GM18858 (cell line): Measurements from ENCODE around the gene B4GALT4.
"Not testable (repeated sequence)": the region's sequence is repeated elsewhere in the genome, so short reads cannot be mapped to it uniquely, and the experiment has no call there.

Experiments
- ATAC-seq: cut with Tn5 transposase; IDR thresholded peaks from one replicate; pipeline ENCODE4 v1.9.1; 2021; ENCODE audit not compliant: unreplicated experiment

B4GALT4 gene, protein sequence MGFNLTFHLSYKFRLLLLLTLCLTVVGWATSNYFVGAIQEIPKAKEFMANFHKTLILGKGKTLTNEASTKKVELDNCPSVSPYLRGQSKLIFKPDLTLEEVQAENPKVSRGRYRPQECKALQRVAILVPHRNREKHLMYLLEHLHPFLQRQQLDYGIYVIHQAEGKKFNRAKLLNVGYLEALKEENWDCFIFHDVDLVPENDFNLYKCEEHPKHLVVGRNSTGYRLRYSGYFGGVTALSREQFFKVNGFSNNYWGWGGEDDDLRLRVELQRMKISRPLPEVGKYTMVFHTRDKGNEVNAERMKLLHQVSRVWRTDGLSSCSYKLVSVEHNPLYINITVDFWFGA

DNA sequence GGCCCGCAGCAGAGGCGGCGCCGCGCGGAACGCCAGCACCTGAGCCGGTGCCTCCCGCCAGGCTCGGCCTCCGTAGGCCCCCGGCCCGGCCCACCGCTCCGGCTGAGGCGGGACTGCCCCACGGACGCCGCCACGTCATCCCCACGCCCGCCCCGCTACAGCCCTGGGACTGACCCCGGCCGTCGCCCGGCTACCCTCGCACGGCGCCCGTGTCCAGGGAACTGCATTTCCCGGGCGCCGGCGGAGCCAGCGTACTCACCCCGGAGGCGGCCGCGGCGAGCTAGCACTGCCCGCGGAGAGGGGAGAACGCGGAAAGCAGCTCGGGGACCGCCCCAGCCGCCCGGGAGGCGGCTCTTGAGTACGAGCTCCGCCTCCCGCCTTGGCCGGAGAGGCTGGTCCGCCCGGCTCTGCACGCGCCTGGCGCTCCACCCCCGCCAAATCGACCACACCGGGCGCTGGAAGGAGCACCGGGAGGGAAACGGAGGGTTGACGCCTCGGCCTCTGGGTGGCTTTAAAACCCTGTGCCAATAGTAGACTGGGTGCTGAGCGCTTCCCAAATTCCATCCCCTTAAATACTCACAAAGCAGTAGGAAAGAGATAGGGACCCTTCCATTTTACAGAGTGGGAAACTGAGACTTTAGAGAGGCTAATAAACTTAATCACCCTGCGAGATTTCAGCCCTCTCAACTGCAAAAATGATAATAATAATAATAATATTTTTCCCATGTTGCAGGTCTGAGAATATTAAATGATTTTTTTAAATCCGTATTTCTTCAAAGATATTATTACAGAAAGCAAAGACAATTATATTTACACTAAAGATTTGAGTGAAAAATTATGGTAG is at the start of gene B4GALT4:
TSS of gene B4GALT4 (minus strand) at position 288 of the 844 bp plus-strand sequence. CDS start 10,779 bp downstream, outside the sequence.
- ATAC-seq, result peak; percentile 79

DNA sequence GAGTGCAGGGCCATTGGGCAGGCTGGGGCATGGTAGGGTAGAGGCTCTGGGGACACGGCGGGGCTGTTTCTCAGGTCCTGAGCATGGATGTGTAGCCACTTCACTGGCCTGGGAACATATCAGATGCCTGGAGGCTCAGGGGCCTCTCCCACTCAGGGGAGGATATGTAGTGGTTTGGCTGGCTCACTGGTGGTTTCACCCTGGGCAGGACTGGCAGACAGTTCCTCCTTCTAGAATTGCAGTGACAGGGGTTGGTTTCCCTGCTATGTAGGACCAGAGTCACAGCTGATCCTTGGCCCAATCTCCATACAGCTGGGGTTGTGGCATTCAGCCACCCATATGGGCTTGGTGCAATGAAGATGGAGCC is 48.7 kb upstream of the B4GALT4 start:
- no peak for ATAC-seq

DNA sequence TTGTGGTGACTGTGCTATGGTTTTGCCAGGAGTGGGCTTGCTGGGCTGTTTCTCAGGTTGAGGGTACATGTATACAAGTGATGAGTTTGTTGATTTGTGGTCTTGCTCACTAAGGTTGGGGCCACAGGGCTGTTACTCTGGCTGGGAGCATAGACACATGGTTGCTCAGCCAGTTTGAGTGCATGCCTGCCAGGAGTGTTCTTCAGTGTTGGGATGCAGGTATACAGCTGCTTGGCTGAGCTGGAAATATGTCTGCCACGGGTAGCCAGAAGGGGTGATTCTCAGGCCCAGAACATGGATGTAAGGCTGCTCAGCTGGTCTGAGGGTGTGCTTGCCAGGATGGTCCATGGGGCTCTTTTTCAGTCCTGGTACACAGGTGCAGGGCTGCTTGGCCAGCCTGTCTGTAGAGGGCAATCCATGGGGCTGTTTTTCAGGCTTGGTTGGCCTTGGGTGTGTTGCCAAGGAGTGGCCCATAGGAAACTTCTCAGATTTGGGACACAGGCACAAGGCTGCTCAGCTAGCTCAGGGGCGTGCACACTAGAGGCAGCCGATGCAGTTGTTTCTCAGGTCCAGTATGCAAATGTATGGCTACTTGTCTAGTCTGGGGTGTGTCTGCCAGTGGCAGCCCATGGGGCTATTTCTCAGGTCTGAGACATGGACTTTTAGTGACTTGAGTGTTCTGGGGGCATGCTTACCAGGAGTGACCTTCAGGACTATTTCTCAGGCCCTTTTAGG is 48.2 kb upstream of the B4GALT4 start:
- ATAC-seq, result no peak

DNA sequence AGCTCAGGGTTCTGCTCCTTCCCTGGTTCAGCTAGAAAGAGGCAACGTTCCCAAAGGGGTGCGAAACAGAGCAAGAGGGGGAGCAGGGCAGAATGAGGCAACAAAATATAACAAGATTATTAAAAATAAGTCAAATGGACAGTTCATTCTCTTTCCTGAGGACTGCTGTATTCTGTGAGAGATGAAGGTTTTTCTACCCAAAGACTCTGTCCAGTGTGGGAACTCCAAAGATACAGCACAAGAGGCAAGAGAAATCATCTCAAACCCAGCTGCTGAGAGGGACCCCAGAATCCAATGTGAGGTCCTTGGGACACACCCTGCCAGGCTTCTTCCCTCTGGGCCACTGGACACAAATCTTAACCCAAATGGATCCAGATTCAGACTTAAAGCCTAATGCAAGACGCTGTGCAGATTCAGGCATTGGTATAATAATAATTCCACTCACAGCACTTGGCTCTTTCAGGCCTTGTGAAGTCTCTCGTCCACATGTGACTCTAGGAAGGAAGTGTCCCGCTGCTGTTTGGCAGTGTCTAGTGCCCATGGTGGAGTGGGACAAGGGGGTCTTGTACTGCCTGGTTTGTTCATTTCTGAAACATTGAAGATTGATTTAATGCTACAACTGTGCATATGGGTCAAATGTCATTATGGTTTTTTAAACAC is 39.0 kb upstream of the B4GALT4 start:
- ATAC-seq, result no peak

DNA sequence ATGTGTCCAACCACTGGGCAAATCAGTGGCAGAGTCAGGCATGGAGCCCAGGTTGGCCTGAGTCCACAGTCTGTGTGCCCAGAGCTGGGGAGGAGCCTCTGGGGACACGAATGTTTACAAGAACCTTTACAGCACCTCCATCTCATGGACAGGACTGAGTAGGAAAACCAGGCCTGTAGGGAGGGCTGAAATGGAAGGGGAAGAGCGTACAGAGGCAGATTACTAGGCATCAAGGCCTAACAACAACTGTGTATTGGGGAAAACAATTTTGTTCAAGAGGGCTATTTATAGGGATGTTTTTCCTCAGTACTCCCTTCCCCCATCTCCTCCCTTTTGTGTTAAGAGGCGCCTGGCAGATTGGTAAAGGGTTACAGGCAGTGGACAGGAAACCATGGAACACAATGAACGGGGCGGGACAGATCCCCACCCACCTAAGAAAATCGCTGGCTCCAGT is 38.5 kb upstream of the B4GALT4 start:
- no peak for ATAC-seq

DNA sequence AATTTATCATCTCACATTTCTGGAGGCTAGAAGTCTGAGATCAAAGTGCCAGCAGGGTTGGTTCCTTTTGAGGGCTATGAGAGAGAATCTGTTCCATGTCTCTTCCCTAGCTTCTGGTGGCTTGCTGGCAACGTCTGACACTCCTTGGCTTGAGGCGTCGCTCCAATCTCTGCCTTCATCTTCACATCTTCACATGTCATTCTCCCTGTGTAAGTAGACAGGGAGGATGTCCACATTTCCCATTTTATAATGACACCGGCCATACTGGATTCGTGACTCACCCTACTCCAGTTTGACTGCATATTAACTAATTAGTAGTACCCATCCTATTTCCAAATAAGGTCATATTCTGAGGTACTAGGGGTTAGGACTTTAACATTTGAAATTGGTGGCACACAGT is 36.0 kb upstream of the B4GALT4 start:
- ATAC-seq, result no peak

DNA sequence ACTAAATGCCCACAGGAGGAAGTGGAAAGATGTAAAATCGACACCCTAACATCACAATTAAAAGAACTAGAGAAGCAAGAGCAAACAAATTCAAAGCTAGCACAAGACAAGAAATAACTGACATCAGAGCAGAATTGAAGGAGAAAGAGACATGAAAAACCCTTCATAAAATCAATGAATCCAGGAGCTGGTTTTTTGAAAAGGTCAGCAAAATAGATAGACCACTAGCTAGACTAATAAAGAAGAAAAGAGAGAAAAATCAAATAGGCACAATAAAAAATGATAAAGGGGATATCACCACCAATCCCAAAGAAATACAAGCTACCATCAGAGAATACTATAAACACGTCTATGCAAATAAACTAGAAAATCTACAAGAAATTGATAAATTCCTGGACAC is 29.5 kb upstream of the B4GALT4 start:
- not testable (repeated sequence) for ATAC-seq

DNA sequence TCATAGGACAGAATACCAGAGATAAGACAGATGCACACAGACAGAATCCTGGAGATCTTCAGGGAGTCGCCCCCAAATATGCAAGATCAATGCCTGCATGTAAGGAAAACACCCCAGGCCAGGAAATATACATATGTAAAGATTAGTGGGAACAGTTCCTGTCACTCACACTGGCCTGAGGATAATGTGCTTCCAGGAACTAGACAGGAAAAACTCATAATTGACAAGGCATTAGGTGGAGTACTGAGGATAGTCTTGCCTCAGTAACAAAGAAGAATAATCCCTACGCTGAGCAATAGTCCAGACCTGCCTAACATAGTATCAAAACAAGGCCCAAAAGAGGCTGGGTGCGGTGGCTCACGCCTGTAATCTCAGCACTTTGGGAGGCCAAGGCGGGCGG is 20.4 kb upstream of the B4GALT4 start:
- ATAC-seq, result no peak

DNA sequence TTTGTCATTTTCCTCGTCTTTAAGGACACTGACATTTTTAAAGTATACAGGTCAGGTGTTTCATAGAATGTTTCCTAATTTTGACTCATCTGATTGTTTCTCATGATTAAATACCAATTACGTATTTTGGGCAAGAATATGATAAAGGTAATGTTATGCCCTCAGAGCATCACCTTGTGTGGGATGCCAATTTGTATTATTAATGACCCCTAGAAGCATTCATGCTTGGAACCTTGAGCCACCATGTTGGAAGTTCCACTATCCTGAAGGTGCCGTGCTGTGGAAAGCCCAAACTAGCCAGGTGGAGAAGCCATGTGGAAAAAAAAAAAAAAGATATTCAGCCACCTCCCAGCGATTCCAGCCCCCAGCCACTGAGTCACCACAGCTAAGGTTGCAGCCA is 19.1 kb upstream of the B4GALT4 start:
- ATAC-seq, result no peak

DNA sequence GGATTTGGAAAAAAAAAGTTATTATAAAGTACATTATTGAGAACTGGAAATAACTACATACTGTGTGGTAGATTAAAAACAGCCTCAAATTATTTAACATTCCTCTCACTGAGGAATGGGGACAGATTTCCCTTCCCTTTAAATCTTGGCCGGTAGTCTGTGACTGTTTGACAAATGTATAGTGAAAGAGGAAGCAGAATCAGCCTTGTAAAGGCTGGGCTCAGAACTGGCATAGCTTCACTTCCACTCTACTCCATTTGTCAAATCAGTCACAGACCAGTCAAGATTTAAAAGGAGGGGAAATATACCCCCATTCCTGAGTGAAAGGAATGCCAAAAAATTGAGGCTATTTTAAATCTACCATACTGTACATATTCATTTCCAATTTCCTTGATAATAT is 18.2 kb upstream of the B4GALT4 start:
- ATAC-seq, result peak; percentile 93

DNA sequence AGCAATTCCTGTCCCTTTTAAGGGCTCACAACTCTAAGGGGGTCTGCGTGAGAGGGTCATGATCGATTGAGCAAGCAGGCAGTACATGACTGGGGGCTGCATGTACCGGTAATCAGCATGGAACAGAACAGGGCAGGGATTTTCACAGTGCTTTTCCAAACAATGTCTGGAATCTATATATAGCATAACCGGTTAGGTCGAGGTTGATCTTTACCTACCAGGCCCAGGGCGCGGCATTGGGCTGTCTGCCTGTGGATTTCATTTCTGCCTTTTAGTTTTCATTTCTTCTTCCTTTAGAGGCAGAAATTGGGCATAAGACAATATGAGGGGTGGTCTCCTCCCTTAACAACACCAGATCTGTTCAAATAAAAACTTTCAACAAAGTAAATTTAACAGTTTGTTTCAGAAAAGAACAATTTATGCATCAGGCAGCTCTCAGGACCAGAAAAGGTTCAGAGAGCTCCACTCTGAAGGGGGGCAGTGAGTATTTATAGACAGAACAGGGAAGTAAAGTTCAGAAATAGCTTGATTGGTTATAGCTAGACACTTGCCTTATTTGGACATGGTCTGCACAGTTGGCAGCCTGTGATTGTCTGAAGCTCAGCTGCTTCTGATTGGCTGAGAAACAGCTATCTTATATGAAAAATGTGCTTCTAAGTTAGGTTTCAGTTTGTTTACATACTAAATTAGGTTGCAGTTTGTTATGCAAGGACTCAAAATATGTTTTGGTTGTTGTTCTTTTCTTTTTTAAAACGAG is 17.2 kb upstream of the B4GALT4 start:
- ATAC-seq, result peak; percentile 52

DNA sequence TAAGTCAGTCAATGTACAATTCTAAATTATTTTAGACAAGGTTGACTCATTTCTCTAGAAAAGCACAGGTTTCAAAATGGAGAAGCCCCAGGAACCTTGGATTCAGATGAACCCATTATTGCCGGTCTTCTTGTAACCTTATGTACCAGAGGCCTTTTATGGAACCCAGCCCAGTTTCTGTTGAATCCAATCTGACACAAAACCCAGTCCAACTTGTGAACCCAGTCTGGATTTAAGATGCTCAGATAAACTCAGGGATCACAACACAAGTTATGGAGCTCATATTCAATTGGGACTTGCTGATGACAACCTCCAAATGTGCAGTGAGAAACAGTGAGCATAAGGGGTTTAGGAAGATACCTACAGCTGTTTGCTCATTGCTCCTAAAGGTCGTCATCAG is 16.4 kb upstream of the B4GALT4 start:
- no peak for ATAC-seq

DNA sequence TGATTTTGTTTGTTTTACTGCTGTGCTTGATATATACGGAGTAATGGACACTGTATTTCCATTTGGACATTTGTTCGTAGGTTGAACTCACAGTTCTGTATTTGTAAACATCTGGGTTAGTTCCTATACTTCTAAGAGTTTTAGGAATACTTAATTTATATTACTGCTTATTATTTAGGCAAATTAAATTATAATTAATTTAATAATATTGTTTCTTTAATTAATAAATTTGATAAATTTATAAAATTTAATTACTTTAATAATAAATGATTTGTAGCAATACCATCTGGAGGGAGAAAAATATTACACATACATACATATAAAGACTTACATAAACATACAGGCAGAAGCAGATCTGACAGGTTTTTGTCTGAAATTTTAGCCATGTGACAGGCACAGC is 14.5 kb upstream of the B4GALT4 start:
- ATAC-seq, result no peak

DNA sequence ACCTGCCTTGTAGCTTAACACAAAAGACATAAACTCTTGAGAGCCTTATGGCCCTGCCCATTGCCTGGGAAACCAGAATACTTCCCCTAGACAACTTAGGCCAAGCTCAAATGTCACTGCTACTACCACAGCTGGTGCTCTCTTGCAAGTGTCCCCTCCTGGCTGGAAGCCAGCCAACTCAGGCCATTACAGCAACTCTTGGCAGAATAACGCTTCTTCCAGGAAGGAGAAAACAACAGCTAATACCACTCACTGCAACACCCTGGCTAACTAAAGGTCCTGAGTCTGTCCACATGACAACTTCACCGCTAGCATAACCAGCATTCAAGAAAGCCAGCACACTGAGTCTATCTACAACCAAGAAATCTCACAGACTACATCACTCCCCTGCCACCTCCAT is 5.1 kb upstream of the B4GALT4 start:
- no peak for ATAC-seq

DNA sequence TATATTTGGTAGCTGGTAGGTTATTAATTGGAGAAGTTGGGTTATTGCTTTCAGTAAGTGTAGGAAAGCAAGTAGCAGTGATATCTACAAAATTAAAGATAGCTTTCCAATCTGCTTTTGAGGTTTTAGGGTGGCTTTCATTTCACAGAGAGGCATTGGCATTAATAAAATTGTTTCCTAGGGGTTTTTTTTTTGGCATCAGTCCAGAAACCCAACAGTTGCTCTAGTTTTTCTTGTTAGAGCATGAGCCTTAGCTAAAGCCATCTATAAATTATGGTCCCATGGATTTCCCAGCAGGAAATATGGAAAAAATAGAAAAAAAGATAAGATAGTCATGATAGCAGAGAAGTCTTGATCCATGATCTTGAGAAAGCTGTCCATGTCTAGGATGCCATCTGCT is 3.0 kb upstream of the B4GALT4 start:
- no peak for ATAC-seq

DNA sequence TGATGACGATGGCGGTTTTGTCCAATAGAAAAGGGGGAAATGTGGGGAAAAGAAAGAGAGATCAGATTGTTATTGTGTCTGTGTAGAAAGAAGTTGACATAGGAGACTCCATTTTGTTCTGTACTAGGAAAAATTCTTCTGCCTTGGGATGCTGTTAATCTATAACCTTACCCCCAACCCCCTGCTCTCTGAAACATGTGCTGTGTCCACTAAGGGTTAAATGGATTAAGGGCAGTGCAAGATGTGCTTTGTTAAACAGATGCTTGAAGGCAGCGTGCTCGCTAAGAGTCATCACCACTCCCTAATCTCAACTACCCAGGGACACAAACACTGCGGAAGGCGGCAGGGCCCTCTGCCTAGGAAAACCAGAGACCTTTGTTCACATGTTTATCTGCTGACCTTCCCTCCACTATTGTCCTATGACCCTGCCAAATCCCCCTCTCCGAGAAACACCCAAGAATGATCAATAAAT is 2.4 kb upstream of the B4GALT4 start:
- ATAC-seq, result not testable (repeated sequence)

DNA sequence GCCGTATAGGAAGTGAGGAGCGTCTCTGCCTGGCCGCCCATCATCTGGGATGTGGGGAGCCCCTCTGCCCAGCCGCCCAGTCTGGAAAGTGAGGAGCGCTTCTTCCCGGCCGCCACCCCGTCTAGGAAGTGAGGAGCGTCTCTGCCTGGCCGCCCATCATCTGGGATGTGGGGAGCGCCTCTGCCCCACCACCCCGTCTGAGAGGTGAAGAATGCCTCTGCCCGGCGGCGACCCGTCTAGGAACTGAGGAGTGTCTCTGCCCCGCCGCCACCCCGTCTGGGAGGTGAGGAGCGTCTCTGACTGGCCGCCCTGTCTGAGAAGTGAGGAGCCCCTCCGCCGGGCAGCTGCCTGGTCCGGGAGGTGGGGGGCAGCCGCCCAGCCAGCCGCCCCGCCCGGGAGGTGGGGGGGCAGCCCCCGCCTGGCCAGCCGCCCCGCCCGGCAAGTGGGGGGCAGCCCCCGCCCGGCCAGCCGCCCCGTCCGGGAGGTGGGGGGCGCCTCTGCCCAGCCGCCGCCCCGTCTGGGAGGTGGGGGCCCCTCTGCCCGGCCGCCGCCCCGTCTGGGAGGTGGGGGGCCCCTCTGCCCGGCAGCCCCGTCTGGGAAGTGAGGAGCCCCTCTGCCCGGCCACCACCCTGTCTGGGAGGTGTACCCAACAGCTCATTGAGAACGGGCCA is 1.8 kb upstream of the B4GALT4 start:
- ATAC-seq, result not testable (repeated sequence)

DNA sequence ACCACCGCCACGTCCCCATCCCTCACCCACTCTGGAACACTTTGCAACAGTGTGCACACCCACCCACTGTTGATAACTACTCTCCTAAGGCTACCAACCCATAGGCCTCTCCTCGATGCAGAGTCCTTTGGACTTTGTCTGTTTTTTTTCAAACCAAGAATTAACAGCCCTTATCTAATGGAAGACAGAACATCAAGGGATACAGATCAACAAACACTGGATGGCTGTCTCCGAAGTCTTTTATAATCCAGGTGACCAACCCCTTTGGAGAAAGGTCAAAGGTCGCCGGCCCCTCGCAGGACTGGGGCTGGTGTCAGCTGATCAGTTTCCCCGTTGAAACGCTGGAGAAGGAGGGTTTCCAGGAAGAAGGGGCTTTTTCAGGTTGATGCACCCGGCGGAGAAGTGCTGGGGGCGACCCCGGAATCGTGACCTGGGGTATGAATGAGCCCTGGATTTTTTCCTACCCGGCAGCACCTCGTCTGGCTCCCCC is 532 bp downstream of the B4GALT4 start:
- ATAC-seq, result peak; percentile 11

DNA sequence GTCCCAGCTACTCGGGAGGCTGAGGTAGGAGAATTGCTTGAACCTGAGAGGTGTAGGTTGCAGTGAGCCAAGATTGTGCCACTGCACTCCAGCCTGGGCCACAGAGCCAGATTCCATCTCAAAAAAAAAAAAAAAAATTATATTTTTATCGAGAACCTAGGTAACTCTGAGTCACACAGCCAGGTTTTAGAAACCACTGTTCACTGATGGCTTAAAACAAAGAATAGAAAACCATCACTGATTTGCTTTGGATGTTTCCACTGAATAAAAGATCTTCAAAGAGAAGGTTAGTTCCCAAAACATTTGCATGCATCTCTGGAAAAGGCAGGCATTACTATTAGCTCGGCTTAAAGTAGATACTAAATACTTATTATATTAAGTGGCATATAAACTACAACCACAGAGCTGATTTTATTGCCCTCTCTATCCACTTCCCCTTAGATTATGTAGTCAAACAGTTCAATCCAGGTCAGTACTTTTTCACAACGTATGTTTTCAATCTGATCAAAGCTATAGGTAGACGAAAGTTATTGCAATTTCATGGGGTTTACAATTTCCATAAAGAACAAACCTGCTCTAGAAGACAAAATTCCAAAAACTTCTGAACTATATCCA is 1.4 kb downstream of the B4GALT4 start:
- ATAC-seq, result no peak
